ENCODE data around the gene MEAF6. TPM values are rescaled to one million over a fixed set of nuclear protein-coding genes. Genes with fewer than 3 reads are reported as not detected.

MEAF6 gene
- total and polyA plus RNA-seq, 2 experiments from 2014 or later = 60.1 to 64.5 TPM

DNA sequence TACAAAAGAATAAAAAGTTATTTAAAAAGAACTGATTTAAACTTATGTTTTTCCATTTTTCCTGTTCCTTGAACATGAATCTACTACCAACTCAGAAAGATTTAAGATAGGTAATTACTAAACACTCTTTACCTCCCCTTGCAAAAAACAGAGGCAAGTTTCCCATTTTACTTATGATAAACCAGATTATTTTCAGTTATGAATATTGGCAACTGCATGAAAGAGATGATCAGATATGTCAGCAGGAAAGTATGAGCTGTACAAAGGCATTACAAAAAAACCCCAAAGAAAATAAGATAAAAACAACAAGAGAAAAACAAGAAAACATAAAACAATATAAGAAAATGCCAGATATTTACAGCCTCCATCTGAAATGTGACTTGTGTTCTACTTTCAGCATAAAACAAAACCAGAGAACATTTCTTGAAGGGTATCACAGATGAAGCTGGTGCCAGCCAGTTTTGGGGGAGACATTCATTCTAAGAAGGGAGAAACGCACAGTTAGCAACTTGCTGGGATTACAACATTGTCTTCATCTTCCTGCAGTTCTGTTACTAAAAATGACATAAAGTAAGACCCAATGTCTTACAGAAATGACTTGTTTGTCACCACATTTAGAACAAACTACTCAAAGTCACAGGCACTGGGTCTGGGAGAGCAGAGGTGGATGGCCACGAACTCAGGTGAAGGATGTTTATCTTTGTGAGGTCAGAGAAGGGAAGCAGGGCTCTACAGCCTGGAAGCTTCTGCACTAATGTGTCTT, 21.0 kb downstream of the MEAF6 start (continued):
- no peak for TF ChIP-seq REST (IDR thresholded peaks at IDR 0.05; ENCODE audit: unreplicated experiment)
- TF ChIP-seq ZNF462 (CRISPR knock-in tag; IDR thresholded peaks at IDR 0.05) = no peak
- TF ChIP-seq, protein P1, sequence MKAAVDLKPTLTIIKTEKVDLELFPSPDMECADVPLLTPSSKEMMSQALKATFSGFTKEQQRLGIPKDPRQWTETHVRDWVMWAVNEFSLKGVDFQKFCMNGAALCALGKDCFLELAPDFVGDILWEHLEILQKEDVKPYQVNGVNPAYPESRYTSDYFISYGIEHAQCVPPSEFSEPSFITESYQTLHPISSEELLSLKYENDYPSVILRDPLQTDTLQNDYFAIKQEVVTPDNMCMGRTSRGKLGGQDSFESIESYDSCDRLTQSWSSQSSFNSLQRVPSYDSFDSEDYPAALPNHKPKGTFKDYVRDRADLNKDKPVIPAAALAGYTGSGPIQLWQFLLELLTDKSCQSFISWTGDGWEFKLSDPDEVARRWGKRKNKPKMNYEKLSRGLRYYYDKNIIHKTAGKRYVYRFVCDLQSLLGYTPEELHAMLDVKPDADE (IDR thresholded peaks at IDR 0.05) = no peak
